Measurements from ENCODE around the gene S1PR5.
A peak's percentile ranks its signal among the peaks of the same experiment; 100 is the strongest.

DNA sequence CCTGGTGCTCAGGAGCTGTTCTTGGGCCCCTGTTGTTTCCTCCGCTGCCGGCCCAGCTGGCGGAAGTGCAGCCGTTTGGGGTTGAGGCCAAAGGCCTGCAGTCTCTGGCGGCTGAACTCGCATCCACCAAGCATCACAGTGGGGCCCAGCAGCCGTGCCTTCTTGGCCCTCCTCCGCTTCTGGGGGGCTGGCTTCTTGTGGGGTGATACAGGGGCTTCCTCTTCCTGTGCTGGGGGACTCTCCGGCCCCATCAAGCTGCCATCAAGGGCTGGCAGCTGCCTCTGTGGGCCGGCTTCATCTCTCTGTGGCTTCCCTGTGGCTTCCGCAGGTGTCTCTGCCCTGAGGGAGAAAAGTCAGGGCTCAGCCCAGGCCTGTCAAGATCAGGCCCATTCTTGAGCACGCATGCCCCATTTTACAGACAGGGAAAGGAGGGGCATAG lies 36.7 kb upstream of the S1PR5 start:
- TF ChIP-seq, protein P1, sequence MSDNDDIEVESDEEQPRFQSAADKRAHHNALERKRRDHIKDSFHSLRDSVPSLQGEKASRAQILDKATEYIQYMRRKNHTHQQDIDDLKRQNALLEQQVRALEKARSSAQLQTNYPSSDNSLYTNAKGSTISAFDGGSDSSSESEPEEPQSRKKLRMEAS (IDR thresholded peaks at IDR 0.05) = no peak
- TF ChIP-seq, protein P2, sequence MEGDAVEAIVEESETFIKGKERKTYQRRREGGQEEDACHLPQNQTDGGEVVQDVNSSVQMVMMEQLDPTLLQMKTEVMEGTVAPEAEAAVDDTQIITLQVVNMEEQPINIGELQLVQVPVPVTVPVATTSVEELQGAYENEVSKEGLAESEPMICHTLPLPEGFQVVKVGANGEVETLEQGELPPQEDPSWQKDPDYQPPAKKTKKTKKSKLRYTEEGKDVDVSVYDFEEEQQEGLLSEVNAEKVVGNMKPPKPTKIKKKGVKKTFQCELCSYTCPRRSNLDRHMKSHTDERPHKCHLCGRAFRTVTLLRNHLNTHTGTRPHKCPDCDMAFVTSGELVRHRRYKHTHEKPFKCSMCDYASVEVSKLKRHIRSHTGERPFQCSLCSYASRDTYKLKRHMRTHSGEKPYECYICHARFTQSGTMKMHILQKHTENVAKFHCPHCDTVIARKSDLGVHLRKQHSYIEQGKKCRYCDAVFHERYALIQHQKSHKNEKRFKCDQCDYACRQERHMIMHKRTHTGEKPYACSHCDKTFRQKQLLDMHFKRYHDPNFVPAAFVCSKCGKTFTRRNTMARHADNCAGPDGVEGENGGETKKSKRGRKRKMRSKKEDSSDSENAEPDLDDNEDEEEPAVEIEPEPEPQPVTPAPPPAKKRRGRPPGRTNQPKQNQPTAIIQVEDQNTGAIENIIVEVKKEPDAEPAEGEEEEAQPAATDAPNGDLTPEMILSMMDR (IDR thresholded peaks at IDR 0.05; ENCODE audit: control extremely low read depth in 1 of 3, insufficient read depth in 1 of 3, low read depth in 1 of 3, low read length in 3 of 3) = no peak
- TF ChIP-seq POLR2A (IDR thresholded peaks at IDR 0.05; ENCODE audit: control extremely low read depth in 1 of 2, low read depth in 2 of 2, low read length in 2 of 2) (peak in 1 of 2 experiments; percentile 9; a peak in 1 of 3 replicates), TAF7 (optimal IDR thresholded peaks at IDR 0.05; ENCODE audit: borderline replicate concordance, low read depth, low read length) (no peak), EZH2 (IDR thresholded peaks at IDR 0.05; ENCODE audit: low read depth, low read length, severe bottlenecking) (no peak), CBX5 (IDR thresholded peaks at IDR 0.05; ENCODE audit: low read depth, low read length) (no peak), SP2 (IDR thresholded peaks at IDR 0.05; ENCODE audit: low read length) (no peak), BRCA1 (IDR thresholded peaks at IDR 0.05; ENCODE audit: low read depth, low read length) (no peak), RXRA (IDR thresholded peaks at IDR 0.05; ENCODE audit: insufficient read depth, low read depth, low read length) (no peak), CEBPB (IDR thresholded peaks at IDR 0.05; ENCODE audit: low read depth, low read length) (no peak), YY1 (IDR thresholded peaks at IDR 0.05; ENCODE audit: low read depth, low read length) (no peak), POU5F1 (IDR thresholded peaks at IDR 0.05; ENCODE audit: low read depth, low read length) (no peak)

Data from H1 (cell line).